ENCODE data around the gene MICU1.
"Not testable (repeated sequence)": the region's sequence is repeated elsewhere in the genome, so short reads cannot be mapped to it uniquely, and the experiment has no call there.

Gene MICU1

GRCh38 chr10:72552857-72553256 lies 73.0 kb downstream of the MICU1 start:
- no peak for DNase-seq

DNA sequence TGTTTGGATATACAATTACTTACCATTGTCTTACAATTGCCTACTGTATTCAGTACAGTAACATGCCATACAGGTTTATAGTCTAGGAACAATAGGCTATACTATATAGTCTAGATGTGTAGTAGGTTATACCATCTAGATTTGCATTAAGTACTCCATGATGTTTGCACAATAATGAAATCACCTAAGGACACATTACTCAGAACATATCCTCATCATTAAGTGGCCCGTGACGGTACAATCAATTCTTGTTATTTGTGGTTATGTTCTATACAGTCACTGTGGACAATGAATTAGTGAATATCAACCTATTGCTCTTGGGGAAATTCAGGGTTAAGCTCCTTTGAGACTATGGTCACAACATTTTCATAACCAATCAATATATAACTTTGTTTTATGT lies 75.6 kb downstream of the MICU1 start:
- no peak for DNase-seq

GRCh38 chr10:72545546-72545945 lies 80.3 kb downstream of the MICU1 start:
- DNase-seq, result no peak

GRCh38 chr10:72543855-72544254 lies 82.0 kb downstream of the MICU1 start:
- not testable (repeated sequence) for DNase-seq

- no peak for DNase-seq
Measured at GRCh38 chr10:72542396-72542815, 83.5 kb downstream of the MICU1 start.

GRCh38 chr10:72541337-72541736 lies 84.5 kb downstream of the MICU1 start:
- DNase-seq, result no peak

DNA sequence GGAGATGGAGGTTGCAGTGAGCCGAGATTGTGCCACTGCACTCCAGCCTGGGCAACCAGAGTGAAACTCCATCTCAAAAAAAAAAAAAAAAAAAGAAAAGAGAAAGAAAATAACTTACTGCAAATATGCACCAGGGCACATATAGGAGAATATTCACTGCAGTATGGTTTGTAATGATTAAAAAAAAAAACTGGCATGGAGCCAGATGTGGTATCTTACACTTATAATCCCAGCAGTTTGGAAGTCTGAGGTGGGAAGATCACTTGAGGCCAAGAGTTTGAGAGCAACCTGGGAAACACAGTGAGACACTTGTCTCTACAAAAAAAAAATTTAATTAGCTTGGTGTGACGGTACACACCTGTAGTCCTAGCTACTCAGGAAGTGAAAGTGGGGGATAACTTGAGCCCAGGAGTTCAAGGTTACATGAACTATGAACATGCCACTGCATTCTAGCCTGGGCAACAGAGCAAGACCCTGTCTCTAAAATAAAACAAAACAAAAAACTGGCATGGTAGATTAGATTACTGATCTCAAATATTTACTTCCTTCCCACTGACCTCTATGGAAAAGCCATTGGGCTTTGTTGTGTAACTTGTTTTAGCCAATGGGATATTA lies 85.6 kb downstream of the MICU1 start:
- DNase-seq, result no peak

GRCh38 chr10:72539137-72539536 lies 86.7 kb downstream of the MICU1 start:
- no peak for DNase-seq

- DNase-seq, result no peak
Measured at GRCh38 chr10:72525689-72526088, 100.2 kb downstream of the MICU1 start.

DNA sequence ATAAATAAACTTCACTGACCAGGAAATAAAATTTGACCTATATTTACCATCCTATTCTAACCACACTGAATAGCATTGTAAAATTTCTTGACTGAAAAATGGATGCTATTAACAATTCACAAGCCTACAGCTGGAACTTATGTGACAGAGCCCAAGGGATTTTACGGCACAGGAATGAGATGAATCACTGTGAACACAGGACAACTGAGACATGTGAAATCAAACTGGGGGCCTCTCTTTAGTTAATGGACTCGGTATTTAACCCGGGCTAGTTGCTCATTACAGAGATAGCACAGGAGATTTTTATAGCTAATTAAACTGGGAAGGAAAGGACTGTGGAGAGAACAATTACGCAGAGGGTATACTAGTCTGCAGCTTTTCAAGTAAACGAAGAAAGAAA lies 100.6 kb downstream of the MICU1 start:
- DNase-seq, result no peak

GRCh38 chr10:72524489-72524888 lies 101.4 kb downstream of the MICU1 start:
- DNase-seq, result no peak

DNA sequence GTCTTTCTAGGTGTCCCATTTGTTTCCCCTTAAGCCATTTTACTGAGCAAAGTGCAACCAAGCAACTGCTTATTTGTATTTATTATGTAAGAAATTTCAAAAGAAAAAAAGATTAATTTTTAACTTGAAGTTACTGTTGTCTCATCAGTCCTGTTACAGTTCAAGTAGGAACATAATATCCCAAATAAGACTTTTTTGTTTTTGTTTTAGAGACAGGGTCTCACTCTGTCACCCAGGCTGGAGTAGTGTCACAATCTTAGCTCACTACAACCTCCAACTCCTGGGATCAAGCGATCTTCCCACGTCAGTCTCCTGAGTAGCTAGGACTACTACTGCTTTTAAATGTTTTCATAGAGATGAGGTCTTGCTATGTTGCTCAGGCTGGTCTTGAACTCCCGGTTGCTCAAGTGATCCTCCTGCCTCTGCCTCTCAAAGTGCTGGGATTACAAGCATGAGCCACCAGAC lies 101.9 kb downstream of the MICU1 start:
- no peak for DNase-seq

GRCh38 chr10:72523062-72523461 lies 102.8 kb downstream of the MICU1 start:
- no peak for DNase-seq

DNA sequence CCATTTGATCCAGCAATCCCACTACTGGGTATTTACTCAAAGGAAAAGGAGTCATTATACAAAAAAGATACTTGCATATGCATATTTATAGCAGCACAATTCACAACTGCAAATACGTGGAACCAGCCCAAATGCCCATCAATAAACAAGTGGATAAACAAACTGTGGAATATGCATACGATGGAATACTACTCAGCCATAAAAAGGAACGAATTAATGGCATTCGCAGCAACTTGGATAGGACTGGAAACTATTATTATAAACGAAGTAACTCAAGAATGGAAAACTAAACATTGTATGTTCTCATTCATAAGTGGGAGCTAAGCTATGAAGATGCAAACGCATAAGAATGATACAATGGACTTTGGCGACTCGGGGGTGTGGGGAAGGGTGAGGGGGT lies 108.6 kb downstream of the MICU1 start:
- DNase-seq, result no peak

DNA sequence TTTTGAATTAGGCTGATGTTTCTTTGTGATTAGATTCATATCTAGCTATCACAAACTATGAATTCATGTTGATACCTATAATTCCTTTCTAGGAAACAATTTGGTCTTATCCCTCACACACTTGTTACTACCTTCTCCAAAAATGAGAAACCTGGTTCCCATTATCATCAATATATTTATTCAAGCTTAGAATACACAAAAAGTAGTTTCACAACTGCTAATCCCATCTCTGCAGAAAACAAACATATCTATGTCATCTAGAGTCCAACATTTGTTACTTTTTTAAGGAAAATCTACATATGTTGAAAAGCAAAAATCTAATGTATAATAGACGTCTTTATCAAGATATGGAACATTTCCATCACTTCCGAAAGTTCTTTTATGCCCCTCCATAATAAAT lies 110.4 kb downstream of the MICU1 start:
- DNase-seq, result no peak

DNA sequence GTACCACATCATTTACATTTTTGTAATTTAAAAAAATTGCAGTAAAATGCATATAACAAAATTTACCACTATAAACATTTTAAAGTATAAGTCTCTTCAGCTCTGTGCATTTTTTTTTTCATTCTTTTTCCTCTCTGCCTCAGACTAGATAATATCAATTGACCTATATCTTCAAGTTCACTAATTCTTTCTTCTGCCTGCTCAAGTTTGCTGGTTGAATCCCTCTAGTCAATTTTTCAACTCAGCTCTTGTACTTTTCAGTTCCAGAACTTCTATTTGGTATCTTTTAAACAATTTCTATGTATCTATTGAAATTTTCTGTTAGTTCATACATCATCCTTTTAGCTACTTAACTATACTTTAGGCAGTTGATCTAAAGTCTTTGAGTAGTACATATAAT lies 112.0 kb downstream of the MICU1 start:
- no peak for DNase-seq

GRCh38 chr10:72511459-72511858 lies 114.4 kb downstream of the MICU1 start:
- no peak for DNase-seq

DNA sequence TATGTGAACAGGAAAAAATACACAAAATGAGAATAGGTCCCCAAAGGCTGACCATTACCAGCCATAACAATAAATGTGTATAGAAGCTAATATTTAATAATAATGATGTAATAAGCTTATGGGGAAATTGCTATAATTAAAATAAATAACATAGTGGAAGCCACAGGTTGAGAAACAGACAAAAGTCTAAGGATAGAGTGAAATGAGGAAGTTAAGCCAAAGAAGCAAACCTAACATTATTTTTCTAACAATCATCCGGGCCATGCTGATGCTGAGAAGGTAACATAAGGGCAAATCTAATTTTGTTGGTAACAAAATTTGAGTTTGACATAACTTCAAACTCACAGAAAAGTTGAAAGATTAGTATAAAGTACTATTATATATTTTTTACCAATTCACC lies 115.9 kb downstream of the MICU1 start:
- no peak for DNase-seq

DNA sequence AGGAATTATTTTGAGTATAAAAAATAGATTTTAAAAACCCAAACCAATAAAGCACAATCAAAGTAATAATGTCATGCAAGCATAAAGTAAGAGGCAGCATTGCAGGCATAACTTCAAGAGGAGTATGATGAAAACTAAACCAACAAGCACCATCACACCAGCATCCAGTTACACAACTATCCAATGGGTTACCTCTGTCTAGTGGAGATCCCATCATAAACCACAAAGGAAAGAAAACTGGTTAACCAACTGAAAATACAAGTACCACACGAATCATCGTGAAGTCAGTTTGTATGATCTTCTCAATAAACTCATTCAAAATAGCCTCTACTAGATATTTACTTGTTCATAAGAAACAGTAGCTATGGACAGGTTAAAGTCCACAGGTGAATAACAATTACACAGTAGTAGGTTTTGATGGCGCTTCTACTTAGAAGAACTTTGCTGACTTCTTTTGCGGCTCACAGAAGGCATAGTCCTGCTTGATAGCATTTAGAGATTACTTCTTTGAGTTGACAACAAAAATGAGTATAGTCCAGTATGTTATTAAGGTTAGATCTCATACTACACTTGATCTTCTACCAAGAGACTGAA lies 116.6 kb downstream of the MICU1 start:
- DNase-seq, result no peak

DNA sequence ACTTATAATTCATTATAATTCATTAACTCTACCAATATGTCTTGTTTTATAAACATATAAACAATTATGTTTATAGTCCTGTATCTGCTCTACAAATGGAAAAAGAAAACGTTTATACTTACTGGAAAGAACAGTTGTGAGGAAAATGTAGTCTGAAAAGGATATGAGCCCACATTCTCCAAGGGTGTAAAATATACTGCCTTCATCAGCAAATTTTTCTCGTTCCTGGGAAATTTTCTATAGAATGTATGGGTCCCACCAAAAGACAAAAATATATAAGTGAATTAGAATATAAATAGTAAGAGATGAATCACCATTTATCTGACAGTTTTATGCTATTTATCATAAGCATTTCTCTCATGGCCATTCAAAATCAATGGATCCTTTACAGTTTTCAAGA lies 117.8 kb downstream of the MICU1 start:
- DNase-seq, result no peak

- DNase-seq, result no peak
Measured at GRCh38 chr10:72506474-72506873, 119.4 kb downstream of the MICU1 start.

GRCh38 chr10:72505435-72505834 lies 120.4 kb downstream of the MICU1 start:
- DNase-seq, result no peak

DNA sequence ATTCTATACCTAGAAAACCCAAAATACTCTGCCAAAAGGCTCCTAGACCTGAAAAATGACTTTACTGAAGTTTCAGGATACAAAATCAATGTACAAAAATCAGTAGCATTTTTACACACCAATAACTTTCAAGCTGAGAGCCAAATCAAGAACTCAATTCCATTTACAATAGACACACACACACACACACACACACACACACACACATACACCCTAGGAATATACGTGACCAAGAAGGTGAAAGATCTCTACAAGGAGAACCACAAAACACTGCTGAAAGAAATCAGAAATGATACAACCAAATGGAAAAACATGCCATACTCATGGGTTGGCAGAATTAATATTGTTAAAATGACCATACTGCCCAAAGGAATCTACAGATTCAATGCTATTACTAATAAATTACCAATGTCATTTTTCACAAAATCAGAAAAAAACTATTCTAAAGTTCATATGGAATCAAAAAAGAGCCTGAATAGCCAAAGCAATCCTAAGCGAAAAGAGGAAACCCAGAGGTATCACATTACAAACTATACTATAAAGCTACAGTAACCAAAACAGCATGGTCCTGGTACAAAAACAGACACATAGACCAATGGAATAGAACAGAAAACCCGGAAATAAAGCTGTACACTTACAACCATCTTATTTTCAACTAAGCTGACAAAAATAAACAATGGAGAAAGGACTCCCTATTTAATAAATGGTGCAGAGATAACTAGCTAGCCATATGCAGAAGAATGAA lies 122.0 kb downstream of the MICU1 start:
- DNase-seq, result no peak

DNA sequence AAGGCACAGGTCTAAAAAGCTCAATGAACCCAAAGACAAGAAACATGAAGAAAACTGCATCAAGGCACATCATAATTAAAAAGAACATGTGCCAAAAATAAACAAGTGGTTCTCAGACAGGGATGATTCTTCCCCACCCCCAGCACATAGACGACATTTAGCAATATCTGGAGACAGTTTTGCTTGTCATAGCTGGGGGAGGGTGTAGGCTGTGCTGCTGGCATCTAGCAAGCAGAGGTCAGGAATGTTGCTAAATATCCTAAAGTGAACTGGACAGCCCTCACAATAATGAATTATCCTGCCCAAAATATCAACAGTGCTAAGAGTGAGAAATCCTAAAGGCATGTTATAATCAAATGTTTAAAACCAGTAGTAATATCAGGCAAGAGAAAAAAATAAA lies 122.6 kb downstream of the MICU1 start:
- DNase-seq, result no peak

All from activated gamma-delta T cell treated with Interleukin-2 at 50 U/mL for 16 hours (primary cell).